Retina (tissue), 1 donor: Measurements from ENCODE around the gene DLL3.
"Not testable (repeated sequence)": the region's sequence is repeated elsewhere in the genome, so short reads cannot be mapped to it uniquely, and the experiment has no call there.

Experiments used
- DNase-seq: peaks from one replicate; pipeline ENCODE4 v3.0.0-alpha.2; 2016

The DLL3 gene, protein sequence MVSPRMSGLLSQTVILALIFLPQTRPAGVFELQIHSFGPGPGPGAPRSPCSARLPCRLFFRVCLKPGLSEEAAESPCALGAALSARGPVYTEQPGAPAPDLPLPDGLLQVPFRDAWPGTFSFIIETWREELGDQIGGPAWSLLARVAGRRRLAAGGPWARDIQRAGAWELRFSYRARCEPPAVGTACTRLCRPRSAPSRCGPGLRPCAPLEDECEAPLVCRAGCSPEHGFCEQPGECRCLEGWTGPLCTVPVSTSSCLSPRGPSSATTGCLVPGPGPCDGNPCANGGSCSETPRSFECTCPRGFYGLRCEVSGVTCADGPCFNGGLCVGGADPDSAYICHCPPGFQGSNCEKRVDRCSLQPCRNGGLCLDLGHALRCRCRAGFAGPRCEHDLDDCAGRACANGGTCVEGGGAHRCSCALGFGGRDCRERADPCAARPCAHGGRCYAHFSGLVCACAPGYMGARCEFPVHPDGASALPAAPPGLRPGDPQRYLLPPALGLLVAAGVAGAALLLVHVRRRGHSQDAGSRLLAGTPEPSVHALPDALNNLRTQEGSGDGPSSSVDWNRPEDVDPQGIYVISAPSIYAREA

DNA sequence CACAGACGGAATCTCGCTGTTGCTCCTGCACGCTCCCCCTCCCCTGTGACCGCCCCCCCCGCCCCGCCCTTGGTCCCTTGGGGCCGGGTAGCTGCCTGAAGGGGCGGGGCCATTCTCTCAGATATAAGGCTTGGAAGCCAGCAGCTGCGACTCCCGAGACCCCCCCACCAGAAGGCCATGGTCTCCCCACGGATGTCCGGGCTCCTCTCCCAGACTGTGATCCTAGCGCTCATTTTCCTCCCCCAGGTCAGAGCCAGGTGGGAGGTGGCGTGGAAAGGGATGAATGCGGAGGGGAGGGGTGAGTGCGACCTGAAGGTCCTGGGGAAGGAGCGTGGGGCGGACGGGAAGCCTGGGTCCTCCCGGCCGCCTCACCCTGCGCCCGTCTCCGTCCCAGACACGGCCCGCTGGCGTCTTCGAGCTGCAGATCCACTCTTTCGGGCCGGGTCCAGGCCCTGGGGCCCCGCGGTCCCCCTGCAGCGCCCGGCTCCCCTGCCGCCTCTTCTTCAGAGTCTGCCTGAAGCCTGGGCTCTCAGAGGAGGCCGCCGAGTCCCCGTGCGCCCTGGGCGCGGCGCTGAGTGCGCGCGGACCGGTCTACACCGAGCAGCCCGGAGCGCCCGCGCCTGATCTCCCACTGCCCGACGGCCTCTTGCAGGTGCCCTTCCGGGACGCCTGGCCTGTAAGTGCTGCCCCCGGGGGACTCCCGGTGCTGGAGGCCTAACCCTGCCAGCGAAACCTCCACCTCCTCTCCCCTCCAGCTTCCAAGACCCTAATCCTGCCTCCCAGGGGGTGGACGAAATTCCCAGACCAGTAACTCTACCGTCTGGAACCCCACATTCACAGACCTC lies at the start of gene DLL3:
DLL3 (plus strand) TSS at position 150 of the 845 bp plus-strand sequence; CDS start at position 178, 28 bp downstream.
- peak; percentile 82 for DNase-seq

DNA sequence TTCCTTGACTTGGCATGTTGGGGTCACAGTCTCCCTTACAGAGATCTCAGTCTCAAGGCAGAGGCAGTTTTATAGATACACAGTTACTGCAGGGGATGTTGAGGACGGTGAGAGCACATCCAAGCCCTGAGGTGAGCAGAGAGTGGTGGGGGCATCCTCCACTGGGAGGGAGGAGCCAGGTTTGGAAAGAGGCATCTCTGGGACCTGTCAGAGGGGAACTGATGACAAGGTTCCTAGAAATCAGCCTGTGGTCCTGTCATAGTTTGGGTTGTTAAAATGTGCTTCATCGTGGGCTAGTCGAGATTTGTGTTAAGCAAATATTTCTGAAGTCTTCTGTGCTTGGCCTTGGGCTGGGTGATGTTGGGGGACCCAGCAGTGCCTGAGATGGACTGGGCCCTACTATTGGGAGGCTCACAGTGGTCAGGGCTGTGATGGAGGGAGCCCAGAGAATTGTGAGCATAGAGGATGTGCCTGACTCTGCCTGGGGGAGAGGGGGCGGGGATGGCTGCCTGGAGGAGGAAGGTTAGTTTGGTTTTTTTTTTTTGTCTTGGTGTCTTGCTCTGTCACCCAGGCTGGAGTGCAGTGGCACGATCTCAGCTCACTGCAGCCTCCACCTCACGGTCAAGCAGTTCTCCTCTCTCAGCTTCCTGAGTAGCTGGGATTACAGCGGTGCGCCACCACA lies 49.5 kb upstream of the DLL3 start:
- no peak for DNase-seq

DNA sequence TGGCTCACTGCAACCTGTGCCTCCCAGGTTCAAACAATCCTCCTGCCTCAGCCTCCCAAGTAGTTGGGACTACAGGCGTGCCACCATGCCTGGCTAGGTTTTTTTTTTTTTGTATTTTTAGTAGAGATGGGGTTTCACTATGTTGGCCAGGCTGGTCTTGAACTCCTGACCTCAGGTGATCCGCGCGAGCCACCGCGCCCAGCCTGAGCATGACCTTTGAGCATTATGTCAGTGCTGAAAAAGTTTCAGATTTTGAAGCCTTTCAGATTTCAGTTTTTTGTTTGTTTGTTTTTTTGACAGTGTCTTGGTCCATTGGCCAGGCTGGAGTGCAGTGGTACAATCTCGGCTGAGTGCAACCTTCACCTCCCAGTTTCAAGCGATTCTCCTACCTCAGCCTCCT lies 47.5 kb upstream of the DLL3 start:
- not testable (repeated sequence) for DNase-seq

DNA sequence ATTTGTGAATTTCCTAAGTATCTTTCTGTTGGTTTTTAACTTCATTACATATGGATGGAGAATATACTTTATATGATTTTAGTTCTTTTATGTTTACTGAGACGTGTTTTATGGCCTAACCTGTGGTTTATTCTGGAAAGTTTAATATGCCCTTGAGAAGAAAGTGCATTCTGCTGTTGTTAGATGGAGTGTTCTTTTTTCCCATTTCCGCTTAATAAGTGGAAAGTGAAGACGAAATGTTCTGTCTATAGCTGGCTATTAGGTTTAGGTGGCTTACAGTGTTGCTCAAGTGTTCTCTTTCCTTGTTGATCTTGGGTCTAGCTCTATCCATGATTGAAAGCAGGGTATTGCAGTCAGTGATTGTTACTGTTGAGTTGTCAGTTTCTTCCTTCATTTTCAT lies 35.3 kb upstream of the DLL3 start:
- DNase-seq, result no peak

DNA sequence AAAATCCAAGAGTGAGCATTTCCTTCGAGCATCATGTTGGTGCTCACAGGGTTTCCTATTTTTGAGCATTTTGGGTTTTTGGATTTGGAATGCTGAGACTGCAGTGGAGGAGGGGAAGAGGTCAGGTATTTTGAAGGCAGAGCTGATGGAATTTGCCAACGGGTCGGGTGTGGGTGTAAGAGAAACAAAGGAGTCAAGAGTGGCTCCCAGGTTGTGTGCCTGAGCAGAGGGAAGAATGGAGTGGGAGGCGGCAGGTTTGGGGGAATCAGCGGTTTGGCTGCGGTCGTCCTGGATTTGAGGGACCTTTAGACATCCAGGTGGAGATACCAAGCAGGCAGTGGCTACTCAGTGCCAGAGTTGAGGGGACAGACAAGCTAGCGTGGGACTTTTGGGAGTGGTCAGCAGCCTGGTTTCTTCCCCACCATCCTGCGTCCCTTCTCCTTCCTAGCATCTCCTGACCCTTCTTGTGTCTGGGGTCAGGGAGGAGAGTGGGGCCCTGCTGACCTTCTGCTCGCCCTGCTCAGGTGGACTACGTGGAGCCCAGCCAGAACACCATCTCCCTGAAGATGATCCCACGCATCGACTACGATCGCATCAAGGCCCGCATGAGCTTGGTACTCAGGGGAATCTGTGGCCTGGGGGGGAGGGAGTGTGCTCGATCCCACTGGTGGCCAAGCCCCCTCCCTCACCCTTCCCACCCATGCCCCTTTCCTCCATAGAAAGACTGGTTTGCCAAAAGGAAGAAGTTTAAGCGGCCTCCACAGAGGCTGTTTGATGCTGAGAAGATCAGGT lies 32.6 kb upstream of the DLL3 start:
- no peak for DNase-seq

DNA sequence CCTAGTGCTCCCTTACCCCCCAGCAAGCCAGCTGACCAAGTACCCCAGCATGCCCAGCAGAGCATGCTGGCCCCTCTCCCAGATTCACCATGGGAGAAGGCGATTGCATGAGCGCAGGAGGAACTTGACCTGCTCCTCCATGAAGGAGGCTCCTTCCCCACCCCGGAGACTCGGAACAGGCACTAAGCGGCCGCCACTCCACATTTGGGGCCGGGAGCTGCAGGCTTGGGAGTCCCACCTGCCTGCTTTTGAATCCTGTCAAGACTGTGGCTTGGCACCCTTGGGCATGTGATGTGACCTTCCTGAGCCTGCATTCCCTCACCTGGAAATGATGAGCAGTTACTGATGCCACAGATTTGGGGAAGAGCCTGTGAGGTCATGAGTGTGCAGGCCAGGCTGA lies 30.8 kb upstream of the DLL3 start:
- no peak for DNase-seq

DNA sequence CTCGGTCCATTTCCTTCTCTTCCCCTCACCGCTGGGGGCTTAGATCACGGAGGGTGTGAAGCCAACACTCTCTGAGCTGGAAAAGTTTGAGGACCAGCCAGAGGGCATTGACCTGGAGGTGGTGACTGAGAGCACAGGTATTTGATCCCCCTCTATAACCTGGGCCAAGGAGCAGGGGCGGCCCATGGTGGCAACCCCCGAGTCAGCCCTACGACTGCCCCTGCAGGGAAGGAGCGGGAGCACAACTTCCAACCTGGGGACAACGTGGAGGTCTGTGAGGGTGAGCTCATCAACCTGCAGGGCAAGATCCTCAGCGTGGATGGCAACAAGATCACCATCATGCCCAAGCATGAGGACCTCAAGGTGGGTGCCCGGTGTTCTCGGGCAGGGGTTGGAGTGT lies 29.7 kb upstream of the DLL3 start:
- no peak for DNase-seq

DNA sequence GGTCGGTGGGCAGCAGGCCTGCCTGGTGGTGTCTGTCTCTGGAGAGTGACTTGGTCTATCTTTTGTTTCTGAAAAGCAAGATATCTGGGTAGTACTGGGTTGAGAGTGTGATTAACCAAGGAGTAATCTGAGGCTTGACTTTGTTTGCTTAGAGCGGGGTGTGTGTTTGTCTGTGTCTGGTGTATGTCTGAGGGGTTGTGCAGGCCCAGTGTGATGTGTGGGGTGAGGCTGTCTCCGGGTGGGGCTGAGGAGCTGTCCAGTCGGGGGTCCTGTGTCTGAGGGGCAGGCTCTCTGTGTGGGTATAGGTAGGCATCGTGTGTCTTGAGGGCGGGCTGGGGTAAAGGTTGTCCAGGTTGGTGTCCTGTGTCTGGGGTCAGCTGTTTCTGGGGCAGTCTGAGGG lies 29.2 kb upstream of the DLL3 start:
- DNase-seq, result no peak

DNA sequence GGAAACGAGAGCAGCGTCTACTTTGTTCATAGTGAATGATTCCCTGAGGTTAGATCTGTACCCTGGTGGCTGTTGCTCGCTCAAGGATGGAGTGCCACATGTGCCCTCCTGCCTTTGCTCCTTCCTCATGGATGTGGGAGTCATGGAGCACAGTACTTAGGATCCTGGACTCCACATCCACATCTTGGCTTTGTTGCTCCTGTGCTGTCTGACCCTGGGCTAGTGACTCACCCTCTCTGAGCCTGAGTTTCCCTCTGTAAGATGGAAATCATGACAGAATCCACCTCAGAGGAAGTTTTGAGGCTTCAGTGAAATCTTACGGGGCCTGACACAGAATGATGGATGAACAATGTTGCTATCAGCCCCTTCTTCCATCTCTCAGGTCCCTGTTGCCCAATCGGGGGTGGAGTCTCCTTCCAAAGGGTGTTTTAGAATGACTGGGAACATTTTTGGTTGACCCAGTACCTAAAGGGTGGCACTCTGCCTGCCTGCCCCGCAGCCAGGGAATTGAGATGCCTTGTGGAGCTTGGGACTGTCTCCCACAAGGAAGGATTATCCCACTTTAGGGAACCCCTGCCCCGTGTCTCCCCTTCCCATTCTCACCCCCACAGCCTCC lies 27.9 kb upstream of the DLL3 start:
- DNase-seq, result no peak

DNA sequence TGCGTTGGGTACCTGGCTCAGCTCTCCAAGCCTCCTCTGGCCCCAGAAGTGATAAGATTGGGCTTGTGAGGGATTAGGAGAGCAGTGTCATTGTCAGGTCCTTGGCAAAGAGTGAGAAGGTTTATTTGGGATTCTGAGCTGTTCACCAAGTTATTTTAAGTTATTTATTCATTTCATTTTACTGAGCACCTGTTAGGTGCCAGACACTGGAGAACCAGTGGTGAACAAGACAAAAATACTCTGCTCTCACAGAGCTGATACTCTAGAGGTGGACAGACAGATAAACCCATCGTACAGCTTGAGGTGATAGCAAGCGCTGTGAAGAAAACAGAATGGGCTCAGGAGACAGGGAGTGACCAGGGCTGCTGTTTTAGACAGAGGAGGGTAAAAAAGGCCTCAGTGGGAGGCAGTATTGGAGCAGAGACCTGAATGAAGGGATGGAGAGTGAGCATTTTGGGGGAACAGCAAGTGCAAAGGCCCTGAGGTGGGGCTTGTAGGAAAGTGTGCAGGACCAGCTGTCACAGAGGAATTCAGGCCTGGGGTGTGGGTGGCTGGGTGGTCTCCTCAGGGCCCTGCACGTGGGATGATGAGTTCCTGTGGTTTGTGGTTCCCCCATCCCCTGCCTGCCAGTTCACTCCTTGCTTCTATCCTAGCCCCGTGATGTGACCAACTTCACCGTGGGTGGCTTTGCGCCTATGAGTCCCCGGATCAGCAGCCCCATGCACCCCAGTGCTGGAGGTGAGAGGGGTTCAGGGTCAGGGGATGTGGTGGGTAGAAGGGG lies 26.8 kb upstream of the DLL3 start:
- no peak for DNase-seq

DNA sequence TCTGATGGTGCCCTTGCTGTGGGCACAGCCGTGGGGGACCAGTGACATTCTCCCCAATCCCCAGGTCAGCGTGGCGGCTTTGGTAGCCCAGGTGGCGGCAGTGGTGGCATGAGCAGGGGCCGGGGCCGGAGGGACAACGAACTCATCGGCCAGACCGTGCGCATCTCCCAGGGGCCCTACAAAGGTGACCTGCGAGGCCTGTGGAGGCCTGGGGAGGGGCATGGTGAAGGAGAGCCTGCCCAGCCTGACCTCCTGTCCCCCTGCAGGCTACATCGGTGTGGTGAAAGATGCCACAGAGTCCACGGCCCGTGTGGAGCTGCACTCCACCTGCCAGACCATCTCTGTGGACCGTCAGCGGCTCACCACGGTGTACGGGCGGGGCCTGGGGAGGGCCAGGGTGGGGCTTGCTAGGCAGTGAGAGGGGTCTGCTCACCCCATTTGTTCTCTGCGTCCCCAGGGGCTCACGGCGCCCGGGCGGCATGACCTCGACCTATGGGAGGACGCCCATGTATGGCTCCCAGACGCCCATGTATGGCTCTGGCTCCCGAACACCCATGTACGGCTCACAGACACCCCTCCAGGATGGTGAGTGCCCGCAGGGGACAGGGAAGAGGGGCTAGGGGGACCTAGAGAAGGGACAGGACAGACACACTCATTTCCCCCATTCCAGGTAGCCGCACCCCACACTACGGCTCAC lies 25.9 kb upstream of the DLL3 start:
- no peak for DNase-seq

DNA sequence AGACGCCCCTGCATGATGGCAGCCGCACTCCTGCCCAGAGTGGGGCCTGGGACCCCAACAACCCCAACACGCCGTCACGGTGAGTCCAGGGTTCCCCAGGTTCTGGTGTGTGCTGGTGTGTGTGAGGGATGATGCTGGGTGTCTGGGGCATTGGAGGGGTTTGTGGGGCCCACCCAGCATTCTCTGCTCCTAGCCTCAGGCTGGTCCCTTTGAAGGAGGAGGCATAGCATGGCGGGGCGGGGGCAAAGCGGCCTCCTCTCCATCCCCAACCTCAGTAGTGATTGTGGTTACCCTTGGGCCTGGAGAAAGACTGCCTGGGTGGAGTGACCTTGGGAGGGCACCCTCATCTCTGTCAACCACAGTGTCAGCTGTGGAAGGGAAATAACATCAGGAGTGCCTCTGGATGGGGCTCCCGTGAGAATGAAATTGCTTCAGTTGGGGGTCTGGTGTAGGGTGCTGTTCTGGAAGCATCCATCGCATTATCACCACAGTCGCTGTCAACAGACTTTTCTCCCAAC lies 25.2 kb upstream of the DLL3 start:
- no peak for DNase-seq

DNA sequence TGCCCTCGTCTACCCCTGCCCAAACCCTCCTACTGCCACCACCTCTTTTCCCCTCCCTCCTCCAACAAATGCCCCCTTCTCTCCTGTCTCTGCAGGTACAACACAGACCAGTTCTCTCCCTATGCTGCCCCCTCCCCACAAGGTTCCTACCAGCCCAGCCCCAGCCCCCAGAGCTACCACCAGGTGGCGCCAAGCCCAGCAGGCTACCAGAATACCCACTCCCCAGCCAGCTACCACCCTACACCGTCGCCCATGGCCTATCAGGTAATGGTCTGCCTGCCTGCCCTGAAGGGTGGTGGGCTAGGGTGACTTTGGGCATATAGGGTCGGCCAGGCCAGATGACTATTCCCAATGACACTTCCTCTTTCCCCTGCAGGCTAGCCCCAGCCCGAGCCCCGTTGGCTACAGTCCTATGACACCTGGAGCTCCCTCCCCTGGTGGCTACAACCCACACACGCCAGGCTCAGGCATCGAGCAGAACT lies 24.6 kb upstream of the DLL3 start:
- DNase-seq, result peak; percentile 69

DNA sequence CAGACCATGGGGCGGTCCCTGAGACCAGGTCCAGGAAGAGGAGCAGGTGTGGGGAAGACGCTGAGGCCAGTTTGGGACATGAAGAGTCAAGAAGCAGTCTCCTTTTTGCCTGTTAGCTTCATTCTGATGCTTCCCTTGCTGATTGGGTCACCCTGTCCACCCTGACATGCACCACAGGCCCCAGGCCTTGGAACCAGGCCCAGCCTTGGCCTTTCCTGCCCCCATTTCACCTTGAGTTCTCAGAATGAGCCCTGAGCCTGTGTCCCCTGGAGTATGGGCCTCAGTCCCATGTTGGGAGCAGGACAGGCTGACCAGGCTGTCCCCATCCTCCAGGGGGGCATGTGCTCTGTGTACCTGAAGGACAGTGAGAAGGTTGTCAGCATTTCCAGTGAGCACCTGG lies 23.0 kb upstream of the DLL3 start:
- no peak for DNase-seq

DNA sequence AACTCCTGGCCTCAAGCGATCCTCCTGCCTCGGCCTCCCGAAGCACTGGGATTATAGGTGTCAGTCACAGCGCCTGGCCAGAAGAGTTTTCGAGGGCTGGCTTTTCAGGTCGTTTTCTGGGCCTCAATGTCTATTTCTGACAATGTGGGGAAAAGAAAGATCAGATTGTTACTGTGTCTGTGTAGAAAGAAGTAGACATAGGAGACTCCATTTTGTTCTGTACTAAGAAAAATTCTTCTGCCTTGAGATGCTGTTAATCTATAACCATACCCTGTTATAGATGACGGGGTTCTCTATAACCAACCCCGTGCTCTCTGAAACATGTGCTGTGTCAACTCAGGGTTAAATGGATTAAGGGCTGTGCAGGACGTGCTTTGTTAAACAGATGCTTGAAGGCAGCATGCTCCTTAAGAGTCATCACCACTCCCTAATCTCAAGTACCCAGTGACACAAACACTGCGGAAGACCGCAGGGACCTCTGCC lies 19.4 kb upstream of the DLL3 start:
- not testable (repeated sequence) for DNase-seq

DNA sequence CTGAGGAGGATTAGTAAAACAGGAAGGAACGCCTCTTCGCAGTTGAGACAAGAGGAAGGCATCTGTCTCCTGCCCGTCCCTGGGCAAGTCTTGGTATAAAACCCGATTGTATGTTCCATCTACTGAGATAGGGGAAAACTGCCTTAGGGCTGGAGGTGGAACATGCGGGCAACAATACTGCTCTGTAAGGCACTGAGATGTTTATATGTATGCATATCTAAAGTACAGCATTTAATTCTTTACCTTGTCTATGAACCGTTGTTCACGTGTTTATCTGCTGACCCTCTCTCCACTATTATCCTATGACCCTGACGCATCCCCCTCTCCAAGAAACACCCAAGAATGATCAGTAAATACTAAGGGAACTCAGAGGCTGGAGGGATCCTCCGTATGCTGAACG lies 18.8 kb upstream of the DLL3 start:
- no peak for DNase-seq

DNA sequence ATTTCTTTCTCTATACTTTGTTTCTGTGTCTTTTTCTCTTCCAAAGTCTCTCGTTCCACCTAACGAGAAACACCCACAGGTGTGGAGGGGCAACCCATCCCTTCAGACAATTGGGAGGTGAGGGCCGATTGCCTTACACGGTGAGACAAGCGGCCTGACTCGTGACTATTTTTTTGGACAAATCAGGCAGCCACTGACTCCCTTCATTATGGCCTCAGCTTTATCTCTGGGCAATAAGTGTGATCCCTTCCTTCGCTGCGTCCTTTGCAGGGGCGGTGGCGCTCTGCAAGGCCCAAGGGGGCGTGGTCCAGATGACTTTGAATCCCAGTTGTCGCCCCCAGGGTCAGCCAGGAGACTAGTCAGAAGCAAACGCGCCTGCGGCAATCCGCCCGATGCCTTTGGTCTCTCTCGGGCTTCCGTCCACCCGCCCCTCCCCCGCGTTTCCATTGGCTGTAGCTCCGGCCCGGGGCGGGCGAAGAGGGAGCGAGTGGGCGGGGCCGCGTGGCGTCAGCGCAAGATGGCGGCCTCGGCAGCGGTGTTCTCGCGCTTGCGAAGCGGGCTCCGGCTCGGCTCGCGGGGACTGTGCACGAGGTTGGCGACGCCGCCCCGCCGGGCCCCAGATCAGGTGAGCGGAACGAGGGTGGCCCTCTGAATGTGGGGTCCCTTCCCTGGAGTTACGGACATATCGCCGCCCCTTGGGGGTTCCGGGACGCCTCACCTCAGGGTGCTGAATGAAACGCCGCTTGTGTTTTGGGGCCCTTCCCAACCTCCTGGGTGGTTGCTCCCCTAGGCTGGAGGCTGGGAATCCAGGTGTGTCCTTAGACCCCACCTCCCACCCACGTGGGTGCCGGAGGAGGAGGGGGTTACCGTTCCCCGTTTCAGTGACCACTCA lies 18.2 kb upstream of the DLL3 start, which contains the start of gene TIMM50:
TIMM50 (plus strand) TSS at position 502 of the 892 bp plus-strand sequence; CDS start at position 518, 16 bp downstream.
- peak; percentile 96 for DNase-seq

DNA sequence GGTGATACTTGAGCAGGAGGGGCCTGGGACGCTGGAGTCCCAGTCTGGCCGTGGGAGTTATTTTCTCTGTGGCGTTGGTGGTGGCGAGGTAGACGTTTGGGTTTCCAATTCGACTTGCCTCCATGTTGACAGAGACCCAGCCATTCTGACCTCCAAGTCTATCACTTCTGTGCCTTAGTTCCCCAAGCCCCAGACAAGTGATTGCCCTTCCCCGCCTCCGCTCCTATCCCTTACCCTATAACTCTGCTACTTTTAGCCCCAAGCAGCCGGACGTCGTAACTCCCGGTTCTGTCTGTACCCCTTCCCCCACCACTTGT lies 17.6 kb upstream of the DLL3 start:
- DNase-seq, result no peak

DNA sequence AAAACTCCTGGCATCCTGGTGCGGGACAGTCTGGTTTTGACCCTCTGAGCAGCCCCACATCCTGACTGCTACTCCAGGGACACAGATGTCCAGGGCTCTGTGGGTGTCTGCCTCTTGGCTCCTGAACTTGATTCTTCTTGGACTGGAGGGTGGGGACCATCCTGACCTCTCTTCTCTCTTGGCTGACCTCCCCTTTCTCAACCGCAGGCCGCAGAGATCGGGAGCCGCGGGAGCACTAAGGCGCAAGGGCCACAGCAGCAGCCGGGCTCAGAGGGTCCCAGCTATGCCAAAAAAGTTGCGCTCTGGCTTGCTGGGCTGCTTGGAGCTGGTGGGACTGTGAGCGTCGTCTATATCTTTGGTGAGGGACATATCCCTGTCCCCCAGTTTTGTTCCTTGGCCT lies 17.1 kb upstream of the DLL3 start:
- DNase-seq, result no peak
